Mammary epithelial cell (primary cell): ENCODE measurements around the gene PSMA6.

Experiments
- EZH2 ChIP-seq: IDR thresholded peaks from 2 replicates; pipeline ENCODE4 v1.6.1; 2012; ENCODE audit warnings: low read length, inconsistent platforms, borderline replicate concordance
- TF ChIP-seq, protein P1 (sequence below), 2 donors: IDR thresholded peaks in 1 of 2; conservative IDR thresholded peaks in 1 of 2; 2 replicates each; pipeline ENCODE4 v1.5.1; 2011 to 2012; ENCODE audit warnings: inconsistent platforms in 2 of 2, low read length in 2 of 2, mild to moderate bottlenecking in 2 of 2, control low read depth in 1 of 2, low read depth in 1 of 2; ENCODE audit not compliant: insufficient read depth in 1 of 2; ENCODE audit errors: extremely low read depth in 1 of 2

GRCh38 chr14:35341454-35341750, 49.2 kb downstream of the PSMA6 start:
- TF ChIP-seq, protein P1, sequence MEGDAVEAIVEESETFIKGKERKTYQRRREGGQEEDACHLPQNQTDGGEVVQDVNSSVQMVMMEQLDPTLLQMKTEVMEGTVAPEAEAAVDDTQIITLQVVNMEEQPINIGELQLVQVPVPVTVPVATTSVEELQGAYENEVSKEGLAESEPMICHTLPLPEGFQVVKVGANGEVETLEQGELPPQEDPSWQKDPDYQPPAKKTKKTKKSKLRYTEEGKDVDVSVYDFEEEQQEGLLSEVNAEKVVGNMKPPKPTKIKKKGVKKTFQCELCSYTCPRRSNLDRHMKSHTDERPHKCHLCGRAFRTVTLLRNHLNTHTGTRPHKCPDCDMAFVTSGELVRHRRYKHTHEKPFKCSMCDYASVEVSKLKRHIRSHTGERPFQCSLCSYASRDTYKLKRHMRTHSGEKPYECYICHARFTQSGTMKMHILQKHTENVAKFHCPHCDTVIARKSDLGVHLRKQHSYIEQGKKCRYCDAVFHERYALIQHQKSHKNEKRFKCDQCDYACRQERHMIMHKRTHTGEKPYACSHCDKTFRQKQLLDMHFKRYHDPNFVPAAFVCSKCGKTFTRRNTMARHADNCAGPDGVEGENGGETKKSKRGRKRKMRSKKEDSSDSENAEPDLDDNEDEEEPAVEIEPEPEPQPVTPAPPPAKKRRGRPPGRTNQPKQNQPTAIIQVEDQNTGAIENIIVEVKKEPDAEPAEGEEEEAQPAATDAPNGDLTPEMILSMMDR (conservative IDR thresholded peaks at IDR 0.05 in 1 of 2, IDR thresholded peaks at IDR 0.05 in 1 of 2; ENCODE audit: extremely low read depth in 1 of 2, insufficient read depth in 1 of 2, low read depth in 1 of 2, low read length in 2 of 2): no peak
- no peak for TF ChIP-seq EZH2
